ENCODE data around the gene SPOCD1.
A peak's percentile ranks its signal among the peaks of the same experiment; 100 is the strongest.

The SPOCD1 gene

GRCh38 chr1:31760471-31761470 lies 55.1 kb downstream of the SPOCD1 start:
- peak; percentile 67 to 71 for DNase-seq (ENCODE audit: low read depth in 2 of 2)
- TF ChIP-seq CTCF (IDR thresholded peaks at IDR 0.05; ENCODE audit: low read depth, low read length): no peak

GRCh38 chr1:31759298-31760023 lies 56.4 kb downstream of the SPOCD1 start:
- no peak for TF ChIP-seq CTCF (IDR thresholded peaks at IDR 0.05; ENCODE audit: low read depth, low read length)
- no peak overlapping the region for H3K4me3 ChIP-seq (replicated peaks in 1 of 2; ENCODE audit: low read depth in 2 of 2, low read length in 2 of 2)
- peak in 1 of 2 donors; percentile 18 for DNase-seq (ENCODE audit: low read depth in 2 of 2)

More at GRCh38 chr1:31760471-31761470, 55.1 kb downstream of the SPOCD1 start:
- H3K4me3 ChIP-seq (replicated peaks in 1 of 2; ENCODE audit: low read depth in 2 of 2, low read length in 2 of 2): peak overlapping the region; percentile 43 to 49

GRCh38 chr1:31758823-31759222 lies 57.0 kb downstream of the SPOCD1 start:
- no peak overlapping the region for H3K4me3 ChIP-seq (replicated peaks in 1 of 2; ENCODE audit: low read depth in 2 of 2, low read length in 2 of 2)
- DNase-seq (ENCODE audit: low read depth in 2 of 2): no peak
- no peak for TF ChIP-seq CTCF (IDR thresholded peaks at IDR 0.05; ENCODE audit: low read depth, low read length)

GRCh38 chr1:31757989-31758388 lies 57.8 kb downstream of the SPOCD1 start:
- H3K4me3 ChIP-seq (replicated peaks in 1 of 2; ENCODE audit: low read depth in 2 of 2, low read length in 2 of 2): no peak overlapping the region
- TF ChIP-seq CTCF (IDR thresholded peaks at IDR 0.05; ENCODE audit: low read depth, low read length): no peak
- DNase-seq (ENCODE audit: low read depth in 2 of 2): no peak

GRCh38 chr1:31757204-31757679 lies 58.6 kb downstream of the SPOCD1 start:
- DNase-seq (ENCODE audit: low read depth in 2 of 2): no peak
- TF ChIP-seq CTCF (IDR thresholded peaks at IDR 0.05; ENCODE audit: low read depth, low read length): no peak
- H3K4me3 ChIP-seq (replicated peaks in 1 of 2; ENCODE audit: low read depth in 2 of 2, low read length in 2 of 2): no peak overlapping the region

- TF ChIP-seq CTCF (IDR thresholded peaks at IDR 0.05; ENCODE audit: low read depth, low read length): no peak
- no peak for DNase-seq (ENCODE audit: low read depth in 2 of 2)
- H3K4me3 ChIP-seq (replicated peaks in 1 of 2; ENCODE audit: low read depth in 2 of 2, low read length in 2 of 2): no peak overlapping the region
Observed at GRCh38 chr1:31756578-31756977, 59.2 kb downstream of the SPOCD1 start.

All from cardiac fibroblast (primary cell).